NCI-H2227 (cell line): ENCODE data around the gene MYO1E.
"Not testable (repeated sequence)": the region's sequence is repeated elsewhere in the genome, so short reads cannot be mapped to it uniquely, and the experiment has no call there.

Source experiments
- DNase-seq: peaks from one replicate; lab custom pipeline; 2025; ENCODE audit not compliant: unreplicated experiment; lab: John Stamatoyannopoulos, UW

Gene MYO1E

GRCh38 chr15:59174151-59174834 lies 198.4 kb downstream of the MYO1E start:
- no peak for DNase-seq

DNA sequence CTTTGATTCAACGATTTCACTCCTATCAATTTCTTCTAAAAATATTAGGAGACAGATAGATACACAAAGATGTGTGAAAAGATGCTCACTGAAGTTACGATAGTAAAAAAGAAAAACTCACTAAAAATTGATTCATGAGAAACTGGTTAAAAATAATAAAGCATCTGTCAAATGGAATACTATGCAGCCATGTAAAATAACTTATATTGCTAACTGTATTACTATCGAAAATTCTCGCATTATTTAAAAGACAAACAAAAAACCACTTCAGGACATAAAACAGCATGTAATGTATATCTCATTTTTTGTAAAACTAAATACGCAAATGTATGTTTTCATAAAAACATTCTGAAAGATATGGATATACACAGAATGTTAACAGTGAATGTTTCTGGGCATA lies 199.5 kb downstream of the MYO1E start:
- no peak for DNase-seq

GRCh38 chr15:59172289-59172901 lies 200.3 kb downstream of the MYO1E start:
- no peak for DNase-seq

DNA sequence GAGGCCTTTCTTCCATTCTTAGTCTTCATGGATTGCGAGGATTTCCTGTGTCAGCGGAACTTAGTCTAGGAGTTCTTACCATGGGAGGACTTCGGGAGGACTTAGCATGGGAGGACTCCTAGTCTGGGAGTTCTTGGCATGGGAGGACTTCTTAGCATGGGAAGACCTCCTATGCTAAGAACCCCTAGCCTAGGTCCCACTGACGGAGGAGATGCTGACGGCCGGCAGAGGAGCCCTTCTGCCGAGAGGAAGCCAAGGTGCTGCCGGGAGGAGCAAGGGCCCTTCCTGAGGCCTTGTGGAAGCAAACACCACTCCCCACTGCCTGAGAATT lies 201.6 kb downstream of the MYO1E start:
- no peak for DNase-seq

DNA sequence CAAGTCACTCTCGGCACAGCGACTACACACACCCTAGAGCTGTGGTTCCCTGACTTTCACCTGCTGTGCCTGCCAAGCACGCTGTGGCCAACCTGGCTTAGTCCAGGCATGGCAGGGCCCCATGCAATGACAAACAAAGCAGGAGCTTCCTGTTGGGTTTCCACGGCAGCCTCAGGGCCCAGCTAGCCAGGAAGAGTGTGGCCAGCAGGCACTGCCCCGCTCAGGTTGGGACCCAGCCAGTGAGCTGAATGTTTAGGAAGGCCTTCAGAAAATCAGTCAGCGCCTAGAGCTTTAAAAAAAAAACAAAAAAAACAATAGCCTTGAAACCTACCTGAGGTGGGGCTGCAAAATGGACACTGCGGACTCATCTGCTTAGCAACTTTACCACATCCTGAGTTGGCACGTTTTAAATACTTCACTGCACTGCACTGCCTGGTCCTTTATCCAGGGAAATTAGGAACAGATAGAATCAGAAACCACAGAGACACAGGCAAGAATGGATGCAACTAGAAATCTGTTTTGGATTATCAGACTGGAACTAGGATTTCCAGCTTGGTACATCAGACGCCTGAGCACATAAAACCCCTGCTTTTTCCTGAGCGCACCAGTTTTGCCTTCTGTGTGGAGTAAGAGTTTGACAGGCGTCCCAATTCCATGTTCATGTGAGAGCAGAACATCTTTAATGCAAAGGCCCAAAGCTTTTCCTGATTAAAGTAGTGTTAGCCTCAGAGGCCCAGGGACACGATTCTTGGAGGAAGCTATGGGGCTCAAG lies 202.2 kb downstream of the MYO1E start:
- no peak for DNase-seq

GRCh38 chr15:59169251-59169708 lies 203.4 kb downstream of the MYO1E start:
- no peak for DNase-seq

DNA sequence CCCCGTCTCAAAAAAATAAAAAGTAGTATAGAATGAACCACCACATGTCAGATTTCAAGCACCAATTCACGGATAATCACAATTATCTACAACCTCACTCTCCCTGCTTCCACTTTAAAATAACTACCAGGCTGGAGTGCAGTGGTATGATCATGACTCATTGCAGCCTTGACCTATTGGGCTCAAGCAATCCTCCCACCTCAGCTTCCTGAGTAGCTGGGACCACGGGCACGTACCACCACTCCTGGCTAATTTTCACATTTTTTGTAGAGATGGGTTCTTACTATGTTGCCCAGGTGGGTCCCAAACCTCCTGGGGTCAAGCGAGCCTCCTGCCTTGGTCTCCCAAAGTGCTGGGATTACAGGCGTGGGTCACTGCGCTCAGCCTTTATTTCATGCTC lies 204.1 kb downstream of the MYO1E start:
- DNase-seq, result peak; percentile 5

DNA sequence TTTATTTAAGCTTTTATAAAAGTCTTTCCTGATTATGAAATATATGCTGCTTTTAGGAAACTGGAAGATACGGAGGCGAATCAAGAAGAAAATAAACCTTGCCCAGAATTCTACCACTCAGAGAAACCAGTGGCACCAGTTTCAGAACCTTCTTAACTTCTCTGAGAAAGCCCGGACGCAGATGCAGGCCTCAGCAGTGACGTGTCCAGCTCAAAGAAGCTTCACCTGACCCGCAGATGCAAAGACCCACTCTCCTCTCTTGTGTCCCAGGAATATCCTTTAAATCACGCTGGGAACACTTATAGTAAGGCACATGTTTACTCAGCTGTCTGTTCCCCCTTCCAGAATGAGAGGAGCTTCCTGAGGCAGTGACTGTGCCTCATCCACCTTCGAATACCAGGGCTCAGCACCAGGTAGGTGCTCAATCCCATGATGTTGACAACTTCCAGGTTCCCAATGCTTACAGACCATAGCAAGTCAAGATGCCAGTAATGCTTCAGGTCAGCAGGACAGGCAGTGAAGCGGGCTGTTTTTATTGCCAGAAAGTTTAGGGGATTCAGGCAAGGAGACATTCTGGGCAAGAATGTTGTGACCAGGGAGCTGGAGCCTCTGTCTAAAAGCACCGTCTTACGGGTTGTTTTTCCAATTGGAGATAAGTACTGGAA lies 205.9 kb downstream of the MYO1E start:
- DNase-seq, result no peak

- DNase-seq, result no peak
Observed at GRCh38 chr15:59166166-59166565, 206.5 kb downstream of the MYO1E start.

DNA sequence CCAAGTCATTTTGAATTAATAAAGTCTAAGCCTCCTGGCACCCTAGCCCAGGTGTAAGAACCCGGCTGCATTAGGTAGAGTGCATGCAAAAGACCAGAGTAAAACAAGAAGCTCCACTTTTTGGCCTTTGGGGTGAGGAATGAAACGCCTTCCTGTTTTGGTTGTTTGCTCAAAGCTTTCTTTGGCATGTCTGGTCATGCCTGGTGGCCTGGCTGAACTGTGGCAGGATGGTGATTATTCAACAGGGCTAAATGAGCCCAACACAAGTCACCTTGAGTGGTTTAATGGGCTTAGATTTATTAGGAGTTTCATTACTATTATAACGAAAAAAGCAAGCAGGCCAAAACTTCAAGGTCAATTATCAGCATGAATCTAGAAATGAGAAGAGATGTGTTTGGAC lies 206.9 kb downstream of the MYO1E start:
- no peak for DNase-seq

DNA sequence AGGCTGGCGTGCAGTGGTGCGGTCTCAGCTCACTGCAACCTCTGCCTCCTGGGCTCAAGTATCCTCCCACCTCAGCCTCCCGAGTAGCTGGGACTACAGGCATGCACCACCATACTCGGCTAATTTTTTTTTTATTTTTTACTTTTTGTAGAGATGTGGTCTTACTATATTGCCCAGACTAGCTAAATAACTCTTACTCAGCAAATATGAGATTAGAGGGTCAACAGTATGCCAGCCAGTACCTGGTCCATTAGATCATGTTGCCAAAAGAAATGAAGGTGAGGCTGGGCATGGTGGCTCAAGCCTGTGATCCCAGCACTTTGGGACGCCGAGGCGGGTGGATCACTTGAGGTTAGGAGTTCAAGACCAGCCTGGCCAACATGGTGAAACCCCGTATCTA lies 210.6 kb downstream of the MYO1E start:
- DNase-seq, result not testable (repeated sequence)

- DNase-seq, result peak; percentile 79
Observed at GRCh38 chr15:59160880-59161593, 211.6 kb downstream of the MYO1E start.

- DNase-seq, result no peak
Observed at GRCh38 chr15:59159210-59159609, 213.5 kb downstream of the MYO1E start.

- DNase-seq, result no peak
Observed at GRCh38 chr15:59158701-59159034, 214.0 kb downstream of the MYO1E start.

GRCh38 chr15:59157840-59158700 lies 214.6 kb downstream of the MYO1E start:
- DNase-seq, result no peak

DNA sequence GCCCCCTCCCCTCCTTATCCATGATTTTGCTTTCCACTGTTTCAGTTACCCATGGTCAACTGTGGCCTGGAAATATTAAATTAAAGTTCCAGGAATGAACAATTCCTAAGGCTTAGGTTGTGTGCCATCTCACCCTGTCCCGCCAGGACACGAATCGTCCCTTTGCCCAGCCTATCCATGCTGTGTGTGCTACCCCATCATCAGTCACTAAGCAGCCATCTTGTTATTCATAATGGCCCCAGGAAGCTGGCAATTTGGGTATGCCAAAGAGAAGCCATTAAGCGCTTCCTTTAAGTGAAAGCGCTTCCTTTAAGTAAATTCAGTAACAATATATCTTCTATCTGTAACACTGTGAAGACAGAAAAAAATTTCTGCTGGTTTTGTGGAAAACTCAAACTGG lies 215.3 kb downstream of the MYO1E start:
- DNase-seq, result no peak

- no peak for DNase-seq
Observed at GRCh38 chr15:59155431-59155830, 217.2 kb downstream of the MYO1E start.

DNA sequence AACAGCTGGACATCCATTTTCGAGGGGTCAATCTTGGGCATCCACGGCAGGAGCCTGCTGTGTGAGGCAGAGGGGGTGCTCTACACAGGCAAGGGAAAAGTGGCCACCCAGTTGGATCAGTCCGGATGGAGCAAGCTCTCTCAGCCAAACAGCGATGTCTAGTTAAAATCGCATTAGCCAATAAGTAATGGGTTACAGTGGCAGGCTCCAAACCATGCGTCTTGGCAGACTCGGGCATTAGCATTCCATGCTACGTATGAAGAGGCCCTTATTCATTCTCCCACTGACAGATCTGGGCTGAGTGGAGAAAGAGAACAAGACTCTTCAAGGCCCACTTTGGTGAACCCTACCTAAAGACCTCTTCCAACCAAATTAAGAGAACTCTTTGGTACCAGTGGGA lies 218.4 kb downstream of the MYO1E start:
- no peak for DNase-seq

- DNase-seq, result no peak
Observed at GRCh38 chr15:59153466-59153865, 219.2 kb downstream of the MYO1E start.

DNA sequence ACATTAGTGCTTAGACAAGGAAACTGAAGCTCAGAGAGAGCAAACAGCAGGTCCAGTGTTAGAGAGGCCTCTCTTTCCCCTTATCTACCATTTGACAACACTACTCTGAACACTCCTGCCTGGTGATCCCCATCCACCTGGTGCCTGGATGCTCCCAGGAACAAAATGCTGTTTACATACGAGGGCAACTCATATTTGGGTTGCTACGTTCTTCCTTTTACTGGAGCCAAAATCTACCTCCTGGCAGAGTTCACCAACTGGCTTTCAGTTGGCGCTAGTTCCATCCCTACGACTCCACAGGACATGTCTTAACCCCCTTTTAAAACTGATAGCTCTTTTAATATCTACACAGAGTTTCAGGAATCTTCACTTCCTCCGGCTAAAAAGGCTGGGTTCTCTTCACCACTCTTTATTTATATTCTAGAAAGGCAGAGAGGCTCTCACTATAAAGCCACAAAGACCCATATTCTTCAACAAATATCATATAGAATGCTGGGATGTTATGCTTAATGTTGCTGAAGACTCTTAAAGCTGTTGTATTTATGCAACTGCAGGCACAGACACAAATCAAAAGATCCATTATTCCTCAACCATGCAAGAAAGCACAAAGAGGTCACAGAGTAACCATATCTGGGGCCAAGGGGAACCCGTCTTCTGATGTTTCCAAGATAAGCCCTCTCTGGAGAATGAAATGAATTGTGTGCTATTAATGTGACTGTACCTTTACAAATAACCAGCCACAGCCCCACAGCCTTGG lies 219.8 kb downstream of the MYO1E start:
- no peak for DNase-seq
